HUES64 (cell line): Measurements from ENCODE around the gene KLC1.

Experiments used
- H3K27ac ChIP-seq: 2 replicates; pipeline ENCODE4 v1.7.0; 2013; ENCODE audit warnings: low read depth, low read length, inconsistent platforms
- H3K27me3 ChIP-seq: 2 replicates; pipeline ENCODE4 v1.6.1; 2013; ENCODE audit warnings: mild to moderate bottlenecking, low read length; ENCODE audit not compliant: insufficient read depth
- H3K36me3 ChIP-seq: 2 replicates; pipeline ENCODE4 v1.6.1; 2013; ENCODE audit warnings: mild to moderate bottlenecking, low read length; ENCODE audit not compliant: insufficient read depth
- H3K4me1 ChIP-seq: 2 replicates; pipeline ENCODE4 v1.6.1; 2013; ENCODE audit warnings: mild to moderate bottlenecking, low read length, moderate library complexity; ENCODE audit not compliant: insufficient read depth
- H3K4me3 ChIP-seq: 2 replicates; pipeline ENCODE4 v1.5.1; 2013; ENCODE audit warnings: mild to moderate bottlenecking, low read length, moderate library complexity
- H3K9ac ChIP-seq: 2 replicates; pipeline ENCODE4 v1.6.1; 2013; ENCODE audit warnings: mild to moderate bottlenecking, low read depth, low read length
- H3K9me3 ChIP-seq: 2 replicates; pipeline ENCODE4 v1.6.1; 2013; ENCODE audit warnings: low read depth, low read length; ENCODE audit not compliant: insufficient read depth
- WGBS: fragments of 150-250, 120-280 bp; methylation state at CpG from one replicate; pipeline ENCODE4 v1.1.7; 2013; ENCODE audit warnings: missing lambda C conversion rate; 5-methylcytosine and 5-hydroxymethylcytosine counted together

The KLC1 gene

GRCh38 chr14:103662591-103662990 is 33.6 kb downstream of the KLC1 start:
- Histone ChIP-seq H3K4me1 (no peaks in the 10 kb centered on the region), H3K27me3 (no peaks in the 10 kb centered on the region), H3K36me3 (peaks cover 83% of the 10 kb centered on the region), H3K27ac (no peak overlapping the region), H3K9me3 (no peaks in the 10 kb centered on the region), H3K4me3 (no peak overlapping the region), H3K9ac (no peak overlapping the region)
- 97% methylated on average over 17 of the region's 17 CpGs for WGBS

- Histone ChIP-seq H3K27me3 (no peaks in the 10 kb centered on the region), H3K36me3 (peaks cover 84% of the 10 kb centered on the region), H3K4me3 (no peak overlapping the region), H3K4me1 (no peaks in the 10 kb centered on the region), H3K27ac (no peak overlapping the region), H3K9me3 (no peaks in the 10 kb centered on the region), H3K9ac (peak overlapping the region; percentile 13; the same call in 1 of the 2 replicates)
- WGBS: 94% methylated on average over 13 of the region's 13 CpGs
Observed at GRCh38 chr14:103663506-103663905, 34.5 kb downstream of the KLC1 start.

- peaks cover 80% of the 10 kb centered on the region for H3K36me3 ChIP-seq
- 97% methylated on average over 3 of the region's 4 CpGs for WGBS
Observed at GRCh38 chr14:103667671-103668070, 38.7 kb downstream of the KLC1 start.

GRCh38 chr14:103668117-103668516 is 39.1 kb downstream of the KLC1 start:
- peaks cover 81% of the 10 kb centered on the region for H3K36me3 ChIP-seq
- no peaks in the 10 kb centered on the region for H3K27me3 ChIP-seq
- WGBS: 97% methylated on average over 3 of the region's 3 CpGs
- H3K4me3 ChIP-seq: no peak overlapping the region
- H3K9me3 ChIP-seq: no peaks in the 10 kb centered on the region
- H3K4me1 ChIP-seq: no peaks in the 10 kb centered on the region
- no peak overlapping the region for H3K9ac ChIP-seq
- no peak overlapping the region for H3K27ac ChIP-seq

More at GRCh38 chr14:103667671-103668070, 38.7 kb downstream of the KLC1 start:
- no peaks in the 10 kb centered on the region for H3K27me3 ChIP-seq
- no peaks in the 10 kb centered on the region for H3K9me3 ChIP-seq
- no peak overlapping the region for H3K27ac ChIP-seq
- no peak overlapping the region for H3K9ac ChIP-seq
- no peaks in the 10 kb centered on the region for H3K4me1 ChIP-seq
- H3K4me3 ChIP-seq: no peak overlapping the region

- 95% methylated on average over 2 of the region's 2 CpGs for WGBS
Observed at GRCh38 chr14:103669370-103669769, 40.4 kb downstream of the KLC1 start.

GRCh38 chr14:103671911-103672310 is 42.9 kb downstream of the KLC1 start:
- Histone ChIP-seq H3K27me3 (no peaks in the 10 kb centered on the region), H3K4me1 (no peaks in the 10 kb centered on the region), H3K9me3 (no peaks in the 10 kb centered on the region), H3K4me3 (no peak overlapping the region), H3K27ac (no peak overlapping the region), H3K9ac (no peak overlapping the region), H3K36me3 (peaks cover 89% of the 10 kb centered on the region)
- 95% methylated on average over 4 of the region's 4 CpGs for WGBS

More at GRCh38 chr14:103669370-103669769, 40.4 kb downstream of the KLC1 start:
- no peaks in the 10 kb centered on the region for H3K4me1 ChIP-seq
- H3K36me3 ChIP-seq: peaks cover 80% of the 10 kb centered on the region
- no peak overlapping the region for H3K9ac ChIP-seq
- no peak overlapping the region for H3K4me3 ChIP-seq
- H3K27ac ChIP-seq: no peak overlapping the region
- H3K9me3 ChIP-seq: no peaks in the 10 kb centered on the region
- H3K27me3 ChIP-seq: no peaks in the 10 kb centered on the region

GRCh38 chr14:103675957-103676356 is 46.9 kb downstream of the KLC1 start:
- Histone ChIP-seq H3K27ac (no peak overlapping the region), H3K36me3 (peaks cover 99% of the 10 kb centered on the region), H3K4me1 (no peaks in the 10 kb centered on the region), H3K9me3 (no peaks in the 10 kb centered on the region), H3K4me3 (no peak overlapping the region), H3K9ac (no peak overlapping the region), H3K27me3 (no peaks in the 10 kb centered on the region)
- WGBS: 95% methylated on average over 8 of the region's 8 CpGs

- Histone ChIP-seq H3K9ac (no peak overlapping the region), H3K36me3 (peaks cover 97% of the 10 kb centered on the region), H3K4me1 (no peaks in the 10 kb centered on the region), H3K9me3 (no peaks in the 10 kb centered on the region), H3K27ac (no peak overlapping the region), H3K4me3 (no peak overlapping the region), H3K27me3 (no peaks in the 10 kb centered on the region)
- 95% methylated on average over 16 of the region's 16 CpGs for WGBS
Observed at GRCh38 chr14:103676881-103677675, 48.1 kb downstream of the KLC1 start.

GRCh38 chr14:103679351-103679750 is 50.3 kb downstream of the KLC1 start:
- H3K4me1 ChIP-seq: no peaks in the 10 kb centered on the region
- 80% methylated on average over 13 of the region's 13 CpGs for WGBS
- peaks cover 95% of the 10 kb centered on the region for H3K36me3 ChIP-seq
- H3K27ac ChIP-seq: no peak overlapping the region
- no peaks in the 10 kb centered on the region for H3K9me3 ChIP-seq
- no peak overlapping the region for H3K9ac ChIP-seq
- no peaks in the 10 kb centered on the region for H3K27me3 ChIP-seq
- no peak overlapping the region for H3K4me3 ChIP-seq

- Histone ChIP-seq H3K27ac (no peak overlapping the region), H3K9ac (no peak overlapping the region), H3K4me3 (no peak overlapping the region), H3K4me1 (no peaks in the 10 kb centered on the region), H3K9me3 (no peaks in the 10 kb centered on the region), H3K36me3 (peaks cover 95% of the 10 kb centered on the region), H3K27me3 (no peaks in the 10 kb centered on the region)
- WGBS: 95% methylated on average over 17 of the region's 17 CpGs
Observed at GRCh38 chr14:103680491-103681231, 51.6 kb downstream of the KLC1 start.

GRCh38 chr14:103683139-103683538 is 54.1 kb downstream of the KLC1 start:
- no peaks in the 10 kb centered on the region for H3K27me3 ChIP-seq
- no peaks in the 10 kb centered on the region for H3K9me3 ChIP-seq
- no peak overlapping the region for H3K27ac ChIP-seq
- 87% methylated on average over 15 of the region's 15 CpGs for WGBS
- H3K4me1 ChIP-seq: no peaks in the 10 kb centered on the region
- H3K36me3 ChIP-seq: peaks cover 94% of the 10 kb centered on the region
- H3K9ac ChIP-seq: no peak overlapping the region
- H3K4me3 ChIP-seq: no peak overlapping the region
